ENCODE data around the gene PDE6C. TPM values are rescaled to one million over a fixed set of nuclear protein-coding genes. Genes with fewer than 3 reads are reported as not detected.

PDE6C gene
- total and polyA plus RNA-seq, 2 donors (not counting 1 experiment from before 2014, with no cell fraction given) = not detected

DNA sequence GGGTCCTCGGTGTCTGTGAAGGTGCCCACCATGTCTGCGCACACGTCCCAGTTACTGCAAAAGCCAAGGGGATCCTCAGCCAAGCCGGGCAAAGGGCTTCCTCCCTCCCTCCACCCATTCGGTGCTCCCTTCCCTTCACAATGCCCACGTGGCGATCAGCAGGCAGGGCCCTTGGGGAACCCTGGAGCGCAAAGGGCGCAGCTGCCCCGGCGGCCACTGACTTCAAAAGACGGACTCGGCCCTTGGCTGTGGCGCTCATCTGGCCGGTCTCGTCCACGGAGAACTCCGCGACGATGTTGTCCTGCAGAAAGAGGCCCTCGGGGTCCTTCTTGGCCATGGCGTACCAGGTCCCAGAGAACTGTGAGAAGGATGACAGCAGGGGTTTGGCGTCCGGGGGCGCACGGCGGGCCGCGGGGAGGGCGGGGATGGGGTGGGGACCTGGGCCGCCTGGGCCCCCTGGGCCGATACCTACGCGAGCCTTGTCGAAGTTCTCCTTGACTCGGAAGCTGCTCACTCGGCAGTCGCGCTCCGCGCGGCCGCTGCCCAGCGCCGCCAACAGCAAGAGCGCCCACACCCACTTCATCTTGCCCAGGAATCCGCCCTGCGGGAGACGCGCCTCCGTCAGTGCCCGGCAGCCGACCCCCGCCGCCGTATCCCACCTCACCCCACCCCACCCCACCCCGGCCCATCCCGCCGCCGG is 11.7 kb upstream of the PDE6C start:
- H3K4me1 ChIP-seq (ENCODE audit: control insufficient read depth in 2 of 2, insufficient read depth in 2 of 2, low read length in 2 of 2) = no peaks in the 10 kb centered on the region
- peaks cover 0 to 14% (median 7%) of the 10 kb centered on the region in 4 experiments for H3K27me3 ChIP-seq (replicated peaks in 1 of 4; ENCODE audit: control extremely low read depth in 1 of 4, control insufficient read depth in 3 of 4, insufficient read depth in 4 of 4, low read length in 3 of 4)
- ChIA-PET CTCF (interaction anchor here (1.3 kb wide), 1 partner anchor 8 kb away, joined by 3 read pairs; no protein-coding TSS in a partner anchor), POLR2A (no interaction called here)
- no peak overlapping the region for H3K4me2 ChIP-seq (replicated peaks; ENCODE audit: low read depth, low read length, poor library complexity, severe bottlenecking)
- no peak for DNase-seq
- H3K27ac ChIP-seq (ENCODE audit: low read length in 2 of 2) = no peak overlapping the region
- no peaks in the 10 kb centered on the region for H3K36me3 ChIP-seq (replicated peaks in 1 of 2; ENCODE audit: control extremely low read depth in 1 of 2, control insufficient read depth in 1 of 2, extremely low read depth in 1 of 2, insufficient read depth in 2 of 2, low read length in 1 of 2)
- peaks cover 48% of the 10 kb centered on the region for H3K27me3 Mint-ChIP-seq
- no peak for TF ChIP-seq EZH2 (IDR thresholded peaks at IDR 0.05; ENCODE audit: borderline replicate concordance, insufficient read depth, low read depth, low read length, poor library complexity, severe bottlenecking)
- TF ChIP-seq, protein P1, sequence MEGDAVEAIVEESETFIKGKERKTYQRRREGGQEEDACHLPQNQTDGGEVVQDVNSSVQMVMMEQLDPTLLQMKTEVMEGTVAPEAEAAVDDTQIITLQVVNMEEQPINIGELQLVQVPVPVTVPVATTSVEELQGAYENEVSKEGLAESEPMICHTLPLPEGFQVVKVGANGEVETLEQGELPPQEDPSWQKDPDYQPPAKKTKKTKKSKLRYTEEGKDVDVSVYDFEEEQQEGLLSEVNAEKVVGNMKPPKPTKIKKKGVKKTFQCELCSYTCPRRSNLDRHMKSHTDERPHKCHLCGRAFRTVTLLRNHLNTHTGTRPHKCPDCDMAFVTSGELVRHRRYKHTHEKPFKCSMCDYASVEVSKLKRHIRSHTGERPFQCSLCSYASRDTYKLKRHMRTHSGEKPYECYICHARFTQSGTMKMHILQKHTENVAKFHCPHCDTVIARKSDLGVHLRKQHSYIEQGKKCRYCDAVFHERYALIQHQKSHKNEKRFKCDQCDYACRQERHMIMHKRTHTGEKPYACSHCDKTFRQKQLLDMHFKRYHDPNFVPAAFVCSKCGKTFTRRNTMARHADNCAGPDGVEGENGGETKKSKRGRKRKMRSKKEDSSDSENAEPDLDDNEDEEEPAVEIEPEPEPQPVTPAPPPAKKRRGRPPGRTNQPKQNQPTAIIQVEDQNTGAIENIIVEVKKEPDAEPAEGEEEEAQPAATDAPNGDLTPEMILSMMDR (IDR thresholded peaks at IDR 0.05) = no peak
- no peak overlapping the region for H3K9ac ChIP-seq (ENCODE audit: low read length)
- H3K4me3 ChIP-seq (ENCODE audit: control extremely low read depth in 1 of 5, extremely low read depth in 1 of 5, insufficient read depth in 1 of 5, low read depth in 2 of 5, low read length in 4 of 5) = no peak overlapping the region
- H3K4me1 Mint-ChIP-seq = peaks cover 1% of the 10 kb centered on the region
- H2AFZ ChIP-seq (ENCODE audit: insufficient read depth, low read depth, low read length, poor library complexity, severe bottlenecking) = no peak overlapping the region
- no peak overlapping the region for H3K27ac Mint-ChIP-seq
- intact Hi-C loops (cut with micrococcal nuclease) = no loop called here
- H3K9me3 ChIP-seq (ENCODE audit: control extremely low read depth in 1 of 3, control insufficient read depth in 2 of 3, insufficient read depth in 1 of 3, low read length in 2 of 3) = no peaks in the 10 kb centered on the region
- 22% methylated on average over 54 of the region's 60 CpGs for WGBS (ENCODE audit: insufficient coverage)
- no peak overlapping the region for H3K4me3 Mint-ChIP-seq
- no peak for ATAC-seq (ENCODE audit: low read depth)
- no peaks in the 10 kb centered on the region for H3K79me2 ChIP-seq (ENCODE audit: control insufficient read depth, insufficient read depth, low read length)
- no peaks in the 10 kb centered on the region for H3K9me3 Mint-ChIP-seq (ENCODE audit: insufficient read depth)
- no peaks in the 10 kb centered on the region for H4K20me1 ChIP-seq (ENCODE audit: control insufficient read depth, insufficient read depth, low read length, poor library complexity, severe bottlenecking)

DNA sequence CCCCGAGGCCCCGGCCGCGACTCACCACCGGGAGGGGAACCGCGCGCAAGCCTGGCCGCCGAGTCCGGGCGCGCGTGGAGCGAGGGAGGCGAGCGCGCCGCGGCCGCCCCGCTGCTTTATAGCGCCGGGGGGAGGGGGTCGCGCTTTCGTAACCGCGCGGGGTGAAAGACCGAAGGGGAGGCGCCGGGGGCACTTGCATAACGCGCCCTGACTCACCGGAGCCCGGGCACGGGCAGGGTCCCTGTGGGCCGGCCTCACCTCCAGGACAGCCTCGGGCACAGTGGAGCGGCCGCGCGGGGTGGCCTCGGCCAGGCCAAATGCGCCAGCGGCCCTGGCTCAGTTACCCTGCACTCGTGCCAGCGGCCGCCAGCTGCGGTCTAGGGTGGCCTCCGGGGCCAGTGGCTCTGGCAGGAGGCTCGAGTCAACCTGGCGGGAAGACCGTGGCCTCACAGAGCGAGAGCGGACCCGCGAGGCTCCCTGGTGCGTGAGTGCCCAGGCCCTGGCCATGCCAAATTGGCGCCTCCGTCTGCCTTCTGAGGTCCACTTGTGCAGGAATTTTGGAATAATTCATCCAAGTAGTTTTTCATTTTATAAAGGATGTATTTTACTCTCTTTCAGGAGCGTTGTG is 11.1 kb upstream of the PDE6C start, which contains the start of gene RBP4:
RBP4 (minus strand) TSS at position 90 of the 628 bp plus-strand sequence. CDS start 207 bp downstream, outside the sequence.
- Mint-ChIP-seq H3K27me3 (peaks cover 54% of the 10 kb centered on the region), H3K27ac (no peak within 1 kb of the TSS), H3K9me3 (ENCODE audit: insufficient read depth) (no peaks in the 10 kb centered on the region), H3K4me3 (no peak within 1 kb of the TSS), H3K4me1 (peaks cover 1% of the 10 kb centered on the region)
- CTCF ChIA-PET = no interaction called here
- Histone ChIP-seq H3K27ac (ENCODE audit: low read length in 2 of 2) (no peak within 1 kb of the TSS), H3K9me3 (ENCODE audit: control extremely low read depth in 1 of 3, control insufficient read depth in 2 of 3, insufficient read depth in 1 of 3, low read length in 2 of 3) (no peaks in the 10 kb centered on the region), H3K4me1 (ENCODE audit: control insufficient read depth in 2 of 2, insufficient read depth in 2 of 2, low read length in 2 of 2) (no peaks in the 10 kb centered on the region), H3K9ac (ENCODE audit: low read length) (no peak within 1 kb of the TSS), H4K20me1 (ENCODE audit: control insufficient read depth, insufficient read depth, low read length, poor library complexity, severe bottlenecking) (no peaks in the 10 kb centered on the region), H3K27me3 (replicated peaks in 1 of 4; ENCODE audit: control extremely low read depth in 1 of 4, control insufficient read depth in 3 of 4, insufficient read depth in 4 of 4, low read length in 3 of 4) (peaks cover 0 to 14% (median 7%) of the 10 kb centered on the region in 4 experiments), H3K79me2 (ENCODE audit: control insufficient read depth, insufficient read depth, low read length) (no peaks in the 10 kb centered on the region), H3K4me3 (ENCODE audit: control extremely low read depth in 1 of 5, extremely low read depth in 1 of 5, insufficient read depth in 1 of 5, low read depth in 2 of 5, low read length in 4 of 5) (no peak within 1 kb of the TSS), H3K4me2 (replicated peaks; ENCODE audit: low read depth, low read length, poor library complexity, severe bottlenecking) (no peak within 1 kb of the TSS), H3K36me3 (replicated peaks in 1 of 2; ENCODE audit: control extremely low read depth in 1 of 2, control insufficient read depth in 1 of 2, extremely low read depth in 1 of 2, insufficient read depth in 2 of 2, low read length in 1 of 2) (no peaks in the 10 kb centered on the region), H2AFZ (ENCODE audit: insufficient read depth, low read depth, low read length, poor library complexity, severe bottlenecking) (no peak within 1 kb of the TSS)
- DNase-seq = no peak
- WGBS (ENCODE audit: insufficient coverage) = 8% methylated on average over 54 of the region's 63 CpGs
- TF ChIP-seq, protein P1 (IDR thresholded peaks at IDR 0.05) = no peak
- no peak for TF ChIP-seq EZH2 (IDR thresholded peaks at IDR 0.05; ENCODE audit: borderline replicate concordance, insufficient read depth, low read depth, low read length, poor library complexity, severe bottlenecking)
- POLR2A ChIA-PET = no interaction called here
- ATAC-seq (ENCODE audit: low read depth) = no peak
- intact Hi-C loops (cut with micrococcal nuclease) = no loop called here

Data from B cell (primary cell).